Sigmoid colon (tissue), 7 donors: ENCODE measurements around the gene PLEKHO2. TPM values are rescaled to one million over a fixed set of nuclear protein-coding genes. Genes with fewer than 3 reads are reported as not detected.

Source experiments
- DNase-seq: peaks from one replicate; pipeline ENCODE4 v3.0.0-alpha.2; 2019
- H3K27ac ChIP-seq, 4 donors: fragments of 200-600 bp; sonication (generic); one replicate each; pipeline ENCODE4 v1.5.1; 2016 to 2019; ENCODE audit warnings: mild to moderate bottlenecking in 1 of 4
- H3K27me3 ChIP-seq, 3 donors: fragments of 200-600 bp; sonication (generic); one replicate each; pipeline ENCODE4 v1.5.1; 2019; ENCODE audit warnings: mild to moderate bottlenecking in 1 of 3
- H3K36me3 ChIP-seq, 4 donors: fragments of 200-600 bp; sonication (generic); one replicate each; pipeline ENCODE4 v1.5.1; 2016 to 2019
- H3K4me1 ChIP-seq, 4 donors: fragments of 200-600 bp; sonication (generic); one replicate each; pipeline ENCODE4 v1.5.1; 2017 to 2019
- H3K4me3 ChIP-seq, 4 donors: fragments of 200-600 bp; sonication (generic); one replicate each; pipeline ENCODE4 v1.5.1; 2017 to 2019; ENCODE audit warnings: mild to moderate bottlenecking in 2 of 4, moderate library complexity in 1 of 4
- H3K9me3 ChIP-seq, 4 donors: fragments of 200-600 bp in 3 of 4; sonication (generic) in 3 of 4; one replicate each; pipeline versions ENCODE4 v1.5.1 to v1.6.1; 2013 to 2019
- CTCF ChIP-seq, 4 experiments: fragments of 450-650 bp in 3 of 4; fragments of 200-600 bp in 1 of 4; IDR thresholded peaks; one replicate each; pipeline ENCODE4 v1.5.1; 2016 to 2019; ENCODE audit warnings: antibody characterized with exemption in 4 of 4, mild to moderate bottlenecking in 3 of 4, moderate library complexity in 2 of 4
- EP300 ChIP-seq, 4 donors: sonication (generic); formaldehyde crosslinking; IDR thresholded peaks; one replicate each; pipeline ENCODE4 v1.6.1; 2017; ENCODE audit warnings: antibody characterized with exemption in 4 of 4
- POLR2A ChIP-seq, 2 donors: fragments of 450-650 bp; IDR thresholded peaks; one replicate each; pipeline ENCODE4 v1.6.1; 2016; ENCODE audit warnings: antibody characterized with exemption in 2 of 2, mild to moderate bottlenecking in 2 of 2, moderate library complexity in 2 of 2
- POLR2AphosphoS5 ChIP-seq, 4 donors: sonication (generic); formaldehyde crosslinking; IDR thresholded peaks; one replicate each; pipeline ENCODE4 v1.6.1; 2017; ENCODE audit warnings: antibody characterized with exemption in 4 of 4
- WGBS, 2 donors: extraction: QIAGEN DNeasy Blood & Tissue Kit; methylation state at CpG; one replicate each; pipeline ENCODE4 v1.1.7; 2013; 5-methylcytosine and 5-hydroxymethylcytosine counted together
- intact Hi-C: fragments of 100-400 bp; cut with DNase I; formaldehyde crosslinking; loops from one replicate; pipeline ENCODE4 v1.15.1; 2023
- polyA plus RNA-seq, 3 donors: library from polyadenylated mRNA; stranded (reverse); fragments of 200-250 nt; gene quantifications; one replicate each; pipeline ENCODE4 v1.2.3, GENCODE V29; 2013
- total RNA-seq, 4 donors: library from RNA; depleted of rRNA; stranded (reverse); fragments of >200 nt; gene quantifications; one replicate each; pipeline ENCODE4 v1.1.0, GENCODE V29; 2016
- donor health status: healthy with polysubstance abuse.
- donor health status: Bipolar disorder and iron deficiency.
- donor health status: healthy.

The PLEKHO2 gene
- total and polyA plus RNA-seq, 7 donors, result 11.4 to 43.4 (median 20.1) TPM

- intact Hi-C loops, result no loop called here
- Histone ChIP-seq H3K36me3 (peaks cover 14 to 52% (median 24%) of the 10 kb centered on the region in 4 donors), H3K27ac (peak overlapping the region; percentile 79 to 98 (median 87)), H3K4me3 (no peak overlapping the region), H3K27me3 (no peaks in the 10 kb centered on the region), H3K9me3 (no peaks in the 10 kb centered on the region), H3K4me1 (peaks cover 0 to 84% (median 75%) of the 10 kb centered on the region in 4 donors)
- 57 to 68% methylated on average over 5 of the region's 5 CpGs for WGBS, 2 donors
- TF ChIP-seq CTCF (IDR thresholded peaks at IDR 0.05) (peak in 1 of 4 experiments; percentile 9), POLR2AphosphoS5 (IDR thresholded peaks at IDR 0.05) (peak in 2 of 4 donors; percentile 14 to 31), POLR2A (IDR thresholded peaks at IDR 0.05) (no peak), EP300 (IDR thresholded peaks at IDR 0.05) (no peak)
- DNase-seq, result peak; percentile 83
These were observed 14.9 kb downstream of the PLEKHO2 start for GRCh38 chr15:64856429-64857145.

GRCh38 chr15:64857421-64857820 is 15.7 kb downstream of the PLEKHO2 start:
- H3K27me3 ChIP-seq, result no peaks in the 10 kb centered on the region
- TF ChIP-seq POLR2AphosphoS5 (IDR thresholded peaks at IDR 0.05) (no peak), CTCF (IDR thresholded peaks at IDR 0.05) (no peak), POLR2A (IDR thresholded peaks at IDR 0.05) (no peak), EP300 (IDR thresholded peaks at IDR 0.05) (no peak)
- H3K4me3 ChIP-seq, result no peak overlapping the region
- peaks cover 14 to 60% (median 26%) of the 10 kb centered on the region in 4 donors for H3K36me3 ChIP-seq
- no peaks in the 10 kb centered on the region for H3K9me3 ChIP-seq
- H3K27ac ChIP-seq, result peak overlapping the region; percentile 79 to 98 (median 87)
- DNase-seq, result no peak
- intact Hi-C loops, result no loop called here
- WGBS, 2 donors, result 76 to 77% methylated on average over 4 of the region's 4 CpGs
- H3K4me1 ChIP-seq, result peaks cover 0 to 76% (median 67%) of the 10 kb centered on the region in 4 donors

- H3K27ac ChIP-seq, result peak overlapping the region; percentile 79 to 98 (median 87)
- H3K4me3 ChIP-seq, result no peak overlapping the region
- H3K4me1 ChIP-seq, result peaks cover 0 to 69% (median 62%) of the 10 kb centered on the region in 4 donors
- TF ChIP-seq CTCF (IDR thresholded peaks at IDR 0.05) (no peak), POLR2A (IDR thresholded peaks at IDR 0.05) (no peak), EP300 (IDR thresholded peaks at IDR 0.05) (no peak), POLR2AphosphoS5 (IDR thresholded peaks at IDR 0.05) (no peak)
- peaks cover 14 to 63% (median 26%) of the 10 kb centered on the region in 4 donors for H3K36me3 ChIP-seq
- no peaks in the 10 kb centered on the region for H3K9me3 ChIP-seq
- DNase-seq, result no peak
- no peaks in the 10 kb centered on the region for H3K27me3 ChIP-seq
- intact Hi-C loops, result no loop called here
- 62 to 80% methylated on average over 6 of the region's 6 CpGs for WGBS, 2 donors
These were observed 16.4 kb downstream of the PLEKHO2 start for GRCh38 chr15:64858021-64858575.

- H3K27ac ChIP-seq, result peak overlapping the region in 2 of 4 donors; percentile 92 to 98
- intact Hi-C loops, result no loop called here
- 82 to 90% methylated on average over 2 of the region's 2 CpGs for WGBS, 2 donors
- TF ChIP-seq POLR2AphosphoS5 (IDR thresholded peaks at IDR 0.05) (no peak), CTCF (IDR thresholded peaks at IDR 0.05) (no peak), POLR2A (IDR thresholded peaks at IDR 0.05) (no peak), EP300 (IDR thresholded peaks at IDR 0.05) (no peak)
- H3K4me1 ChIP-seq, result peaks cover 0 to 60% (median 54%) of the 10 kb centered on the region in 4 donors
- no peak overlapping the region for H3K4me3 ChIP-seq
- no peaks in the 10 kb centered on the region for H3K9me3 ChIP-seq
- H3K27me3 ChIP-seq, result no peaks in the 10 kb centered on the region
- peaks cover 14 to 65% (median 27%) of the 10 kb centered on the region in 4 donors for H3K36me3 ChIP-seq
- no peak for DNase-seq
These were observed 17.5 kb downstream of the PLEKHO2 start for GRCh38 chr15:64859226-64859625.
